K562 (cell line): ENCODE results near the gene TMEM127. TPM values are rescaled to one million over a fixed set of nuclear protein-coding genes. Genes with fewer than 3 reads are reported as not detected.

Source experiments
- CHD2 ChIP-seq: IDR thresholded peaks from 2 replicates; pipeline ENCODE4 v1.6.1; 2011; ENCODE audit warnings: low read depth, low read length
- COPS2 ChIP-seq: fragments of 450-650 bp; conservative IDR thresholded peaks from 2 replicates; pipeline ENCODE4 v1.6.1; 2016; ENCODE audit warnings: mild to moderate bottlenecking, moderate library complexity
- EGR1 ChIP-seq: fragments of 450-650 bp; conservative IDR thresholded peaks from 2 replicates; pipeline ENCODE4 v1.6.1; 2017; ENCODE audit warnings: mild to moderate bottlenecking
- ELF2 ChIP-seq: fragments of 250-450 bp; sonication (Bioruptor Pico); IDR thresholded peaks from 2 replicates; pipeline ENCODE4 v1.5.0; 2021; ENCODE audit warnings: mild to moderate bottlenecking
- FOXK2 ChIP-seq, 2 experiments: fragments of 450-650 bp; IDR thresholded peaks in 1 of 2; conservative IDR thresholded peaks in 1 of 2; 2 replicates each; pipeline ENCODE4 v1.6.1; 2016; ENCODE audit warnings: low read depth in 2 of 2, mild to moderate bottlenecking in 1 of 2
- ID3 ChIP-seq, 2 experiments: fragments of 250-450 bp in 1 of 2; fragments of 450-650 bp in 1 of 2; sonication (Bioruptor Pico) in 1 of 2; IDR thresholded peaks; 2 replicates each; pipeline versions ENCODE4 v1.6.1 to v1.8.0; 2016 to 2021; ENCODE audit warnings: mild to moderate bottlenecking in 2 of 2, moderate library complexity in 2 of 2, missing compliant biosample characterization in 1 of 2, missing genetic modification characterization in 1 of 2
- KDM4B ChIP-seq, 2 experiments: fragments of 450-650 bp in 1 of 2; sonication (generic) in 1 of 2; IDR thresholded peaks; 2 replicates each; pipeline ENCODE4 v1.6.1; 2016 to 2017; ENCODE audit warnings: borderline replicate concordance in 2 of 2, antibody characterized with exemption in 1 of 2, low read depth in 1 of 2, mild to moderate bottlenecking in 1 of 2
- KHSRP ChIP-seq: fragments of 450-650 bp; IDR thresholded peaks from 2 replicates; pipeline ENCODE4 v1.6.1; 2017
- MCM7 ChIP-seq, 2 experiments: fragments of 450-650 bp; IDR thresholded peaks; 2 replicates each; pipeline ENCODE4 v1.6.1; 2016 to 2018
- NBN ChIP-seq: fragments of 450-650 bp; IDR thresholded peaks from 2 replicates; pipeline ENCODE4 v1.6.1; 2016; ENCODE audit warnings: low read depth, mild to moderate bottlenecking
- NFE2 ChIP-seq: IDR thresholded peaks from 2 replicates; pipeline ENCODE4 v1.6.1; 2014; ENCODE audit warnings: antibody characterized with exemption, low read depth
- NFYB ChIP-seq: IDR thresholded peaks from 2 replicates; pipeline ENCODE4 v1.6.1; 2011; ENCODE audit warnings: mild to moderate bottlenecking, moderate library complexity; ENCODE audit not compliant: insufficient read length; ENCODE audit errors: extremely low read depth
- NKRF ChIP-seq: fragments of 450-650 bp; IDR thresholded peaks from 2 replicates; pipeline ENCODE4 v1.6.1; 2016; ENCODE audit warnings: borderline replicate concordance
- SIN3B ChIP-seq: fragments of 450-650 bp; IDR thresholded peaks from 2 replicates; pipeline ENCODE4 v1.6.1; 2017; ENCODE audit warnings: low read depth, mild to moderate bottlenecking, moderate library complexity
- SMARCA4 ChIP-seq: fragments of 450-650 bp; IDR thresholded peaks from 2 replicates; pipeline ENCODE4 v1.6.1; 2016
- SRF ChIP-seq, 2 experiments: fragments of 250-450, 450-650 bp in 1 of 2; sonication (Bioruptor Pico) in 1 of 2; sonication (generic) in 1 of 2; formaldehyde crosslinking; IDR thresholded peaks; 2 replicates each; pipeline versions ENCODE4 v1.5.0 to v1.5.1; 2020 to 2022; ENCODE audit warnings: mild to moderate bottlenecking in 1 of 2, missing genetic modification reagents in 1 of 2
- STAT5A ChIP-seq: IDR thresholded peaks from 2 replicates; pipeline ENCODE4 v1.6.1; 2012; ENCODE audit warnings: low read length, inconsistent platforms, borderline replicate concordance
- TAF9B ChIP-seq: fragments of 450-650 bp; IDR thresholded peaks from 2 replicates; pipeline ENCODE4 v1.6.1; 2018; ENCODE audit warnings: mild to moderate bottlenecking; ENCODE audit not compliant: partially characterized antibody
- TFAM ChIP-seq: fragments of 250-450 bp; sonication (Bioruptor Pico); conservative IDR thresholded peaks from 2 replicates; pipeline ENCODE4 v1.5.0; 2021; ENCODE audit warnings: mild to moderate bottlenecking, moderate library complexity
- TSC22D4 ChIP-seq: fragments of 450-650 bp; IDR thresholded peaks from 2 replicates; pipeline ENCODE4 v1.6.1; 2016; ENCODE audit warnings: missing genetic modification characterization, missing biosample characterization, control low read depth
- ZNF24 ChIP-seq: fragments of 450-650 bp; IDR thresholded peaks from 2 replicates; pipeline ENCODE4 v1.6.1; 2016
- ZNF282 ChIP-seq: sonication (generic); formaldehyde crosslinking; IDR thresholded peaks from 2 replicates; pipeline ENCODE4 v1.8.1; 2023; ENCODE audit warnings: missing genetic modification reagents
- ZNF75A ChIP-seq: fragments of 450-650 bp; formaldehyde crosslinking; IDR thresholded peaks from 2 replicates; pipeline ENCODE4 v1.4.0; 2020; ENCODE audit warnings: mild to moderate bottlenecking
- polyA plus RNA-seq, 8 experiments: library from polyadenylated mRNA; depleted of rRNA in 4 of 8; stranded (reverse) in 5 of 8; unstranded in 3 of 8; fragments of >200 nt; fragmentation: Nextera tagmentation in 2 of 8; fragmentation: Illumina TruSeq in 1 of 8; extraction: Ambion mirVana in 2 of 8; extraction: Trizol in 1 of 8; gene quantifications; 2 replicates each; pipeline versions ENCODE4 v1.2.1 to v1.2.3, GENCODE V29; 2011 to 2014; ENCODE audit warnings: inconsistent platforms in 1 of 8, missing spikeins in 1 of 8
- total RNA-seq, 7 experiments: library from RNA; depleted of rRNA in 6 of 7; stranded (reverse); fragments of >200 nt in 6 of 7; fragmentation: Illumina TruSeq in 2 of 7; extraction: Trizol in 2 of 7; gene quantifications; 2 replicates each; pipeline versions ENCODE4 v1.2.1 to v1.2.3, GENCODE V29; 2011 to 2021; ENCODE audit warnings: low replicate concordance in 1 of 7
- TF ChIP-seq, protein P1 (sequence below): sonication (generic); formaldehyde crosslinking; IDR thresholded peaks from 2 replicates; pipeline ENCODE4 v1.8.0; 2022; ENCODE audit warnings: missing genetic modification reagents, mild to moderate bottlenecking, moderate library complexity, borderline replicate concordance
- TF ChIP-seq, protein P2 (sequence below): fragments of 450-650 bp; formaldehyde crosslinking; IDR thresholded peaks from 2 replicates; pipeline ENCODE4 v1.4.0; 2020; ENCODE audit warnings: mild to moderate bottlenecking
- TF ChIP-seq, protein P3 (sequence below), 2 experiments: fragments of 450-650 bp in 1 of 2; sonication (generic) in 1 of 2; formaldehyde crosslinking in 1 of 2; IDR thresholded peaks in 1 of 2; conservative IDR thresholded peaks in 1 of 2; 2 replicates each; pipeline versions ENCODE4 v1.6.1 to v1.8.1; 2016 to 2023; ENCODE audit warnings: mild to moderate bottlenecking in 2 of 2, moderate library complexity in 2 of 2, inconsistent platforms in 1 of 2, missing genetic modification reagents in 1 of 2

The TMEM127 gene
- total and polyA plus RNA-seq, 9 of the 15 experiments (the other 6 are each of a cell fraction or from before 2014, with no cell fraction given) = 1.7 to 20.0 (median 9.9) TPM

GRCh38 chr2:96225016-96225533 lies 40.7 kb downstream of the TMEM127 start (continued):
- TF ChIP-seq, protein P1, sequence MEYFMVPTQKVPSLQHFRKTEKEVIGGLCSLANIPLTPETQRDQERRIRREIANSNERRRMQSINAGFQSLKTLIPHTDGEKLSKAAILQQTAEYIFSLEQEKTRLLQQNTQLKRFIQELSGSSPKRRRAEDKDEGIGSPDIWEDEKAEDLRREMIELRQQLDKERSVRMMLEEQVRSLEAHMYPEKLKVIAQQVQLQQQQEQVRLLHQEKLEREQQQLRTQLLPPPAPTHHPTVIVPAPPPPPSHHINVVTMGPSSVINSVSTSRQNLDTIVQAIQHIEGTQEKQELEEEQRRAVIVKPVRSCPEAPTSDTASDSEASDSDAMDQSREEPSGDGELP (CRISPR knock-in tag) = no peak
- TF ChIP-seq STAT5A (no peak), ZNF282 (CRISPR knock-in tag) (no peak), CHD2 (no peak), MCM7 (IDR thresholded peaks at IDR 0.05) (no peak; a peak in 1 of 4 replicates), SMARCA4 (peak; percentile 62; the same call in 1 of the 2 replicates), TAF9B (no peak), SIN3B (no peak), ID3 (CRISPR knock-in tag; IDR thresholded peaks at IDR 0.05) (no peak), ID3 (tag; IDR thresholded peaks at IDR 0.05) (no peak), NKRF (no peak), NFYB (no peak), ZNF24 (no peak), KDM4B (IDR thresholded peaks at IDR 0.05; ENCODE audit: borderline replicate concordance in 2 of 2, low read depth in 1 of 2) (no peak), ELF2 (CRISPR knock-in tag) (peak; percentile 37; the same call in 1 of the 2 replicates), FOXK2 (conservative IDR thresholded peaks at IDR 0.05 in 1 of 2, IDR thresholded peaks at IDR 0.05 in 1 of 2; ENCODE audit: low read depth in 2 of 2) (peak; percentile 74 to 76), TFAM (CRISPR knock-in tag) (no peak), NBN (no peak), NFE2 (no peak), COPS2 (no peak), TSC22D4 (tag) (no peak), KHSRP (no peak), EGR1 (no peak), ZNF75A (CRISPR knock-in tag) (peak; percentile 76; the same call in 1 of the 2 replicates), SRF (CRISPR knock-in tag; IDR thresholded peaks at IDR 0.05) (no peak)
- TF ChIP-seq, protein P2, sequence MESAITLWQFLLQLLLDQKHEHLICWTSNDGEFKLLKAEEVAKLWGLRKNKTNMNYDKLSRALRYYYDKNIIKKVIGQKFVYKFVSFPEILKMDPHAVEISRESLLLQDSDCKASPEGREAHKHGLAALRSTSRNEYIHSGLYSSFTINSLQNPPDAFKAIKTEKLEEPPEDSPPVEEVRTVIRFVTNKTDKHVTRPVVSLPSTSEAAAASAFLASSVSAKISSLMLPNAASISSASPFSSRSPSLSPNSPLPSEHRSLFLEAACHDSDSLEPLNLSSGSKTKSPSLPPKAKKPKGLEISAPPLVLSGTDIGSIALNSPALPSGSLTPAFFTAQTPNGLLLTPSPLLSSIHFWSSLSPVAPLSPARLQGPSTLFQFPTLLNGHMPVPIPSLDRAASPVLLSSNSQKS (CRISPR knock-in tag) = no peak
- TF ChIP-seq, protein P3, sequence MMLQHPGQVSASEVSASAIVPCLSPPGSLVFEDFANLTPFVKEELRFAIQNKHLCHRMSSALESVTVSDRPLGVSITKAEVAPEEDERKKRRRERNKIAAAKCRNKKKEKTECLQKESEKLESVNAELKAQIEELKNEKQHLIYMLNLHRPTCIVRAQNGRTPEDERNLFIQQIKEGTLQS (IDR thresholded peaks at IDR 0.05) = no peak
- TF ChIP-seq, protein P3 (CRISPR knock-in tag; conservative IDR thresholded peaks at IDR 0.05) = no peak
